HL-60 (cell line): ENCODE data around the gene UPF2.

Source experiments
- DNase-seq, 2 experiments: peaks; one replicate each; pipeline ENCODE4 v3.0.0-alpha.2; 2010 to 2020; ENCODE audit warnings: low read depth in 1 of 2, low spot score in 1 of 2
- H3K27ac ChIP-seq: fragments of 250-450 bp; sonication (Bioruptor Pico); replicated peaks from 2 replicates; pipeline ENCODE4 v1.5.1; 2020; ENCODE audit warnings: mild to moderate bottlenecking, moderate library complexity
- H3K27me3 ChIP-seq: fragments of 250-450 bp; sonication (Bioruptor Pico); 2 replicates; pipeline ENCODE4 v1.5.1; 2021; ENCODE audit warnings: mild to moderate bottlenecking, moderate library complexity; ENCODE audit not compliant: insufficient read depth, poor library complexity, severe bottlenecking
- H3K4me3 ChIP-seq: replicated peaks from 2 replicates; pipeline ENCODE4 v1.5.1; 2011; ENCODE audit warnings: mild to moderate bottlenecking, control low read depth, low read length; ENCODE audit not compliant: insufficient read depth
- CTCF ChIP-seq: IDR thresholded peaks from one replicate; pipeline ENCODE4 v1.5.1; 2011; ENCODE audit warnings: low read length, control low read depth, inconsistent platforms; ENCODE audit not compliant: insufficient read depth
- GABPA ChIP-seq: IDR thresholded peaks from 2 replicates; pipeline ENCODE4 v1.6.1; 2012; ENCODE audit warnings: low read depth
- POLR2AphosphoS5 ChIP-seq: IDR thresholded peaks from 2 replicates; pipeline ENCODE4 v1.6.1; 2012; ENCODE audit warnings: low read depth
- REST ChIP-seq: IDR thresholded peaks from 2 replicates; pipeline ENCODE4 v1.6.1; 2012; ENCODE audit warnings: low read depth; ENCODE audit not compliant: insufficient replicate concordance
- SPI1 ChIP-seq: IDR thresholded peaks from 2 replicates; pipeline ENCODE4 v1.6.1; 2012; ENCODE audit warnings: low read depth, mild to moderate bottlenecking, borderline replicate concordance

The UPF2 gene

DNA sequence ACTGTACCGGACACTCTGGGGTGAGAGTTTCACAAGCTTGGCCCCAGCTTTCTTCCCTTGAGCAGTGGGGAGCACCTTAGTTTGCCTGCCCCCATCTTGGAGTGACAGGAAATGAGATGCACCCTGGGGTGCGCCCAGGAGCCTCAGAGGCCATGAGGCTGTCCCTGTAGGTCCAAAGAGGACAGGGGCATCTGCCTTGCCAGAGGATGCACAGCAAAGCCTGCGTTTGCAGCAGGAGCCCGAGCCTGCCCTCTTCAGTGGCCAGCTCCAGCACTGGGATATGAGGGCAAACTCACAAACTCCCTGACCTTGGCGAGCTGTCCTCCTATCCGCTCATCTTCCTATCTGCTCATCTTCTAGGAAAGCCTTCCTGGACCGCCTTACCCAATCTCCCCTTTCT, 140.0 kb downstream of the UPF2 start:
- TF ChIP-seq REST (no peak), POLR2AphosphoS5 (no peak), GABPA (no peak), SPI1 (no peak), CTCF (no peak)
- Histone ChIP-seq H3K27ac (no peak overlapping the region), H3K27me3 (no peaks in the 10 kb centered on the region), H3K4me3 (no peak overlapping the region)
- no peak for DNase-seq

- no peak for TF ChIP-seq POLR2AphosphoS5
- no peak for TF ChIP-seq REST
- TF ChIP-seq SPI1, result no peak
- no peak for TF ChIP-seq CTCF
- no peak for TF ChIP-seq GABPA
- DNase-seq, result no peak
- H3K27ac ChIP-seq, result no peak overlapping the region
- no peak overlapping the region for H3K4me3 ChIP-seq
- H3K27me3 ChIP-seq, result no peaks in the 10 kb centered on the region
Observed at GRCh38 chr10:11901833-11902475, 140.7 kb downstream of the UPF2 start.

DNA sequence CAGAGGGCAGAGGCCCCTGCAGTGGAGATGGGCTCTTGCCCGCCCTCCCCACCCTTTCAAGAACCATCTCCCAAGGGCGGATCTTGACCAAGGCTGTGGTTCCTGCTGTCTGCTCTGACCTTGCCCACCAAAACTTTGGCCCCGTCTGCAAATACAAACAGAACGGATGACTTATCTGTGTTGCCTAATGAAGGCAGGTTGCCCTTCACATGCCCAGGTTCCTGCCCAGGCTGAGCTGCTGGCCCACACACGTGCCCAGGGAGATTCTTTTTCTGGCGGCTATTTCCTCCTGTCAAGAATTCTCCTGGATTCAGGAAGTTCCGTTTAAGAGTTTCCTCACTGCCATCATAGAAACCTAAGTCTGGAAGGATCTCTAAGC, 141.2 kb downstream of the UPF2 start:
- Histone ChIP-seq H3K27me3 (no peaks in the 10 kb centered on the region), H3K4me3 (no peak overlapping the region), H3K27ac (no peak overlapping the region)
- no peak for TF ChIP-seq GABPA
- TF ChIP-seq CTCF, result no peak
- TF ChIP-seq REST, result no peak
- TF ChIP-seq SPI1, result no peak
- TF ChIP-seq POLR2AphosphoS5, result no peak
- DNase-seq, result no peak
